Activated naive CD8-positive, alpha-beta T cell treated with anti-CD3 and anti-CD28 coated beads for 36 hours (primary cell): Measurements from ENCODE around the gene CUTA. TPM values are rescaled to one million over a fixed set of nuclear protein-coding genes. Genes with fewer than 3 reads are reported as not detected.

Source experiments
- DNase-seq: peaks from one replicate; pipeline ENCODE4 v3.0.0; 2021
- H3K27ac Mint-ChIP-seq: one replicate; pipeline ENCODE4 v1.8.0; 2022; ENCODE audit warnings: mild to moderate bottlenecking, moderate library complexity, mixed read lengths
- H3K27me3 Mint-ChIP-seq: one replicate; pipeline ENCODE4 v1.8.0; 2022; ENCODE audit warnings: mild to moderate bottlenecking, mixed read lengths
- H3K36me3 Mint-ChIP-seq: one replicate; pipeline ENCODE4 v1.8.0; 2021; ENCODE audit warnings: mild to moderate bottlenecking, mixed read lengths
- H3K4me1 Mint-ChIP-seq: one replicate; pipeline ENCODE4 v1.8.0; 2021; ENCODE audit warnings: mixed read lengths
- H3K4me3 Mint-ChIP-seq: one replicate; pipeline ENCODE4 v1.8.0; 2022; ENCODE audit warnings: mild to moderate bottlenecking, moderate library complexity, mixed read lengths
- H3K9me3 Mint-ChIP-seq: one replicate; pipeline ENCODE4 v1.8.0; 2022; ENCODE audit warnings: mixed read lengths
- total RNA-seq, 2 experiments: library from RNA; stranded (reverse); gene quantifications; one replicate each; pipeline ENCODE4 v1.2.3, GENCODE V29; 2021

Gene CUTA
- total RNA-seq, 2 experiments from 2014 or later, result 125 to 126 TPM

DNA sequence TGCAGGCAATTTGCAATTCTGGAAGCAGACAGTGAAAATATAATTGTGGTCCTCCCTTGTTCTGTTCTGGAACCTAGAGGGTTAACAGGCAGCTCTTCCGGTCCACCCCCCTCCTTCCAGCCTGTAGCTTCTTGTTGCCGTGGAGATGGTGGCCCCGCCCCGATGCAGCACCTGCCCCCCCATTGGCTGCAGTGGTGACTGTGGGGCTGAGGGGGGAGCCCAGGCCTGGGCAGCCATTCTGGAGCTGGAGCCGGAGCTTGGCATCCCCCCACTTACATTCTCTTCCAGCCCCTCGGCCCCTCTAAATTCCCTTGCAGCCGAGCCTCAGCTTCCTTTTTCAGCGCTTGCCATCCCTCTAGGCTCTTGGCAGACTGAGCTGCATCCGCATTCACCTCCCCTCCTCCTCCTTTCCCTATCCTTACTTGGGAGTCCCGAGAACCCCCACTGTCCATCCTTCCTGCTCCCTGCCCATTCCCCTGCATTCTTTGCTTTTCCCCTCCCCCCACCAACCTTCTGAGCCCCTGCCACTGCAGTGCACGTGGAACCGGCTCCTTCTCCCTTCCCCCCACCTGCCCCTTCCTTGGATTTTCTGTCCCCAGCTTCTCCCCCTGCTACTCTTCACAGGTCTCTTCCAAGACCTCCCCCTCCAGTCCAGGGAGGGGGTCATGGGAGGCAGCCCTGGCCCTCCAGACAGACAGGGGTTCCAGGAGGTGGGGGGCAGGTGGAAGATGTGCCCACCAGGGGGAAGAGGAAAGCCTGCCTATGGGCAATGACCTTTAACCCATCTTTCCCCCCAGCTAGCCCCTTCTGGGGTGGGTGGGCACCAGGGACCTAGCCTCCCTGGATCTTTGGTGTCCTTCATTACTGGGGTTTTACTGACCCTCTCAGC lies 13.3 kb upstream of the CUTA start:
- Mint-ChIP-seq H3K4me3 (peak overlapping the region; percentile 75), H3K4me1 (peaks cover 54% of the 10 kb centered on the region), H3K36me3 (peaks cover 6% of the 10 kb centered on the region), H3K27me3 (no peaks in the 10 kb centered on the region), H3K9me3 (no peaks in the 10 kb centered on the region), H3K27ac (peak overlapping the region; percentile 89)
- peak; percentile 86 for DNase-seq

DNA sequence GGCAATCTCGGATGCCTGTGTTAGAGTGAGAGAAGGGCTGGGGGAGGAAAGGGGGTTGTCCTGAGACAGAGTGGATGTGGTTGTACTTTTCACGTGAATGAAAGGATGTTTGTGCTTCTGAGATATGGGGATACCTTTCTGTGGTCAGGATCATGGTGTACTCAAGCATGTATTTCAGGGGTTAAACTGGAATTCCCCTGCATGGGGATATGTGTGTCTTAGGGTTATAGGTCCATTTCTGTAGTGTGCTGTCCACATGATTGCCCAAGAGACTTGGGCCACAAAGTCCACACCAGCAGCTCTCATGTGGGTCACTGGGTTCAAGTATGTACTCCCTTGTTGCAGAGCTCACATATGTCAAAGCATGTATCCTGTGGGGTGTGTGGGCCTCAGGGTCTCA lies 12.4 kb upstream of the CUTA start:
- no peak for DNase-seq
- H3K27me3 Mint-ChIP-seq, result no peaks in the 10 kb centered on the region
- peak overlapping the region; percentile 89 for H3K27ac Mint-ChIP-seq
- no peaks in the 10 kb centered on the region for H3K9me3 Mint-ChIP-seq
- peaks cover 56% of the 10 kb centered on the region for H3K4me1 Mint-ChIP-seq
- peak overlapping the region; percentile 75 for H3K4me3 Mint-ChIP-seq
- peaks cover 7% of the 10 kb centered on the region for H3K36me3 Mint-ChIP-seq

DNA sequence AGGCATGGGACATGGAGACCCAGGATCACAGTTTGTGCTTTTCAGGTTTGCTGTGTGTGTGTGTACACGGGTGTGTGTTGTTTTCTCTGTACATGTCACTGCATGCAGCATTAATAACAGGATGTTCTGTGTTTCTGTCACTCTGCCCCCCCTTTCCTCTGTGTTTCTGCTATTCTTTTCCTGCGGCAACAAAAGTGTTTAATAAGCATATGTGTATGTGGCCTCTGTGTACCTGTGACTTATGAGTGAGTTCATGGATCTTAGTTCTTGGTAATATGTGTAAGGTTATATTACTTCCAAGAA lies 11.8 kb upstream of the CUTA start:
- Mint-ChIP-seq H3K27ac (peak overlapping the region; percentile 89), H3K9me3 (no peaks in the 10 kb centered on the region), H3K4me1 (peaks cover 62% of the 10 kb centered on the region), H3K36me3 (peaks cover 12% of the 10 kb centered on the region), H3K27me3 (no peaks in the 10 kb centered on the region), H3K4me3 (peak overlapping the region; percentile 82)
- no peak for DNase-seq

DNA sequence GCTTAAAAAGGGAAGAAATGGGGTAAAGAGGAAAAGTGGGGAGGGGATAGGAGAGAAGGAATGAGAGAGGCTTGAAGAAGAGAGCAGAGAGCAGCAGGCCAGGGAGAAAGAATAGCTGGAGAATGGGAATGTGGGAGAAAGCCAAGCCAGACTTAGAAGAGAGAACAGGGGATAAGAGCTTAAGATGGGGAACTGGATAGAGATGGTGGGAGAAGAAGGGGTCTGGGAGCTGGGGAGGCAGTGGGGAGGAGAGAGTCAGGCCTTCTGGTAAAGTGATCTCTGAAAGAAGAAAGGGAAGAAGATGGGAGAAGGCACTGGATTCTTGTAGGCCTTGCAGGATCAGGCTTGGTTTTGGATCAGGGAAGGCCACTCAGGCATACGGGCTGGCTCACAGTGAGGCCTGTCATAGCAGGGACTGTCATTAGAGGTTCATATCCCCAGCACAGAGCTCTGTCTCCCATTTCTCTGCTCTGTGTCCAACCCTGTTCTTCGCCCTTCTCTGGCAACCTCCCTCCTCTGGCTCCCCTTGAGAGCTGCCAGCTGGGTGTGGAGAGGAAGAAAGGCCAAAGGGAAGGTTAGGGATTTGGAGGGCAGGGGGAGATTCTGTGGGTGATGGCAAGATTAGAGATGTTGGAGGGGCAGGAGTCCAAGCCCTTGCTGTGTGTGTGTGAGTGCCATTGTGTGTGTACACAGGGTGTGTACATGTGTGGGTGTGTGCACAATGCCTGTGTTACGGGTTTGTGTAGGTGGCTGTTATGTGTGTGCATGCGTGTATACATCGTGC lies 11.3 kb upstream of the CUTA start:
- no peak for DNase-seq
- no peaks in the 10 kb centered on the region for H3K27me3 Mint-ChIP-seq
- peaks cover 18% of the 10 kb centered on the region for H3K36me3 Mint-ChIP-seq
- peaks cover 66% of the 10 kb centered on the region for H3K4me1 Mint-ChIP-seq
- H3K4me3 Mint-ChIP-seq, result peak overlapping the region; percentile 82
- H3K27ac Mint-ChIP-seq, result peak overlapping the region; percentile 89
- no peaks in the 10 kb centered on the region for H3K9me3 Mint-ChIP-seq

DNA sequence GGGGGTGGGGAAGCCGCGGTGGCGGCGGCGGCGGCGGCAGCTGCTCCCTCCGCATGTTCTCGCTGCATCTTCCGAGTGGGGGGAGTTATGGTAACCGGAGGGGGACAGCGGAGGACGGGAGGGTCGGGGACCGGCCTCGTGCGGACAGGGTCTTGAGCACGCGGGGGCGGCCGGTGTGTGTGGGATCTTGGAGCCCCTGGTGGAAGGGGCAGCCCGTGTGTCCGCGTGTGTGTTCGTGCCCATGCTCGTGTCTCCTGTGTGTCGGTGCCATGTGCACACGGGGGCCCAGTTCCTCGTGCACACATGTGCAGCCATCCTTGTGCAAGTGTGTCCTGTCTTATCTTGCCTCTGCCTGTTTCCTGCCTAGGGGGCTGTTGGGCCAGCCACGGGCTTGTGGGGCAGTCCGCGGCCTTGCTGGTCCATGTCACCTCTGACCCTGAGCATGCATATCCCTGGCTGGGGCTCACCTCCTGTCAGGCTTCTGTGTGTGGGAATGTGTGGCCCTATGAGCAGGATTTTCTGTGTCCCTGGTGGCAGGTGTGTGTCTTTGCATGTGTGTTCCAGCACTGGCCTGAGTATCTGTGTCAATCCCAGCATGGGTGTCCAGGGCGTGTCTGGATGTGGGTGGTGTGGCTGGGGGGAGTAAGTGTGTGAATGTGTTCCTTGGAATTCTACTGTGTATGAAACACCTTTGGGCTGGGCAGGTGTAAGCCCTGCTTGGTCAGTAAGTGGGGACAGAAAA lies 10.5 kb upstream of the CUTA start:
- DNase-seq, result peak; percentile 43
- peaks cover 70% of the 10 kb centered on the region for H3K4me1 Mint-ChIP-seq
- peak overlapping the region; percentile 82 for H3K4me3 Mint-ChIP-seq
- H3K27ac Mint-ChIP-seq, result peak overlapping the region; percentile 89
- no peaks in the 10 kb centered on the region for H3K9me3 Mint-ChIP-seq
- H3K27me3 Mint-ChIP-seq, result no peaks in the 10 kb centered on the region
- H3K36me3 Mint-ChIP-seq, result peaks cover 20% of the 10 kb centered on the region

DNA sequence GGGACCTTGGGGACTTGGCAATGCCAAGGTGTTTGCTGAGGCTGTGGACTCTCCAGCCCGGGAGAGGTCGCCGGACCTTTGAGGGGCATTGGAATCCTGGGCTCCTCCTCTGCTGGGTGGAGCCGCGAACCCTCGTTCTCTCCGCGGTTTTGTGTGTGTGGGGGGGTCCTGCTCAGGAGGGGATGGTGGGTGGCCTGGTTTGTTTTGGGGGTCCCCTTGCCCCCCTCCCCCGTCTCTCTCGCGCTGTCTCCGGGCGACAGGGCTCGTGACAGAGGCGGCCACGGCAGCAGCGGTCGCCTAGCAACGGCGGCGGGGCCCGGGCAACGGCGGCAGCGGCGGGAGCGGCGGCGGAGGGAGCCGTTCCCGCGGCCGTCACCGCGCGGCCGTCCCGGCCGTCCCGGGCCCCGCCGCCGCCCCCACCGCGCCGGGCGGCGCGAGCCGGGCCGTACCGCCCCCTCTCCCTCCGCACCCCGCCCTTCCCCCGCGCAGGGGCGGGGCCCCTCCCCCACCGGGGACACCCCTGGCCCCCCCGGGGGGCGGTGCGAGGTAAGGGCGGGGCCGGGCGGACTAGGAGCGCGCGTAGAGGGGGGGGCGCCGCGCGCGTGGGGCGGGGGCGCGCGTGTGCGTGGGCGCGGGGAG lies 9.8 kb upstream of the CUTA start:
- H3K36me3 Mint-ChIP-seq, result peaks cover 18% of the 10 kb centered on the region
- peak overlapping the region; percentile 90 for H3K4me3 Mint-ChIP-seq
- DNase-seq, result peak; percentile 67
- H3K9me3 Mint-ChIP-seq, result no peaks in the 10 kb centered on the region
- peaks cover 65% of the 10 kb centered on the region for H3K4me1 Mint-ChIP-seq
- H3K27ac Mint-ChIP-seq, result peak overlapping the region; percentile 86
- no peaks in the 10 kb centered on the region for H3K27me3 Mint-ChIP-seq

DNA sequence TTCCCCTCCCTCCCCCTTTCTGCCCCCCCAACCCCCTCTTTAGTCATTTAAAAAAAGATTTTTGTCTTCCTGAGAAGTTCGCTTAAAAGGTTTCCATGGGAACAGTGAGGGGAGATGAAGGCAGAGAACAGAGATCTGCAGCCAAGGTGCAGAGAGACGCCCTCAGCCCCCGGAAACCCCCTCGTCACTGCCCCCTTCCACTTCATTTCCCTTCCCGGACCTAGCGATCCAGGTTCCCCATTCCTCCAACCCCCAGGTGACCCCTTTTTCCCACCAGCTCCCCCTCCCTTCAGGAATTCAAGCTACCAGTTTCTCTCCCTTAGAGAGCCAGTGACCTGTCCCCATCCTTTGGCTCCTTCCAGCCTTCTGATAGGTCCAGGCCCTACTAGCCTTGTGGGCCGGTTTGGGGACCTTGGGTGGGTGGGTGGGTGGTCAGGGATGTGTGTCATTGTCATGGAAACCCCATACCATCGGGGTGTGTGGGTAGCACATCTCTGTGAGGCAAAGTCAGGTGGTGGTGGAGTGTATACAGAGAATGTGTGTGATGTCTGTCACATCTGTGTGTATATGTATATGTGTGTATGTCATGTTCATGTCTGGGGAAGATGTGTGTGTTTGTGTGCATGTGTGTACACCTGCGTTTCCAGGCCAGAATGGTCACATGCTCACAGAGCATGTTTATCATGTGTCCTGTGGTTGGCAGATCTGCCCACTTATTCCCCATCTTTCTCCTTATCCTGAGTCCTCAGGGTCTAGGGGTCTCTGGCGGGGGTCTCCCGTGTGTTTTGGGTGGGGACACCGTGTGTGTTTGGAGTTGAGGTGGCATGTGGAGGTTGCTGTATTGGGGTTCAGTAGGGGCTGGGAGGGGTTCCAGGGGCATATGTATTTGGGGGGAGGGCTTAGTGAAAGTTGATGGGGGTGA lies 8.9 kb upstream of the CUTA start:
- Mint-ChIP-seq H3K4me1 (peaks cover 58% of the 10 kb centered on the region), H3K27ac (peak overlapping the region; percentile 89), H3K4me3 (peak overlapping the region; percentile 90), H3K9me3 (no peaks in the 10 kb centered on the region), H3K27me3 (no peaks in the 10 kb centered on the region), H3K36me3 (peaks cover 17% of the 10 kb centered on the region)
- peak; percentile 25 for DNase-seq

DNA sequence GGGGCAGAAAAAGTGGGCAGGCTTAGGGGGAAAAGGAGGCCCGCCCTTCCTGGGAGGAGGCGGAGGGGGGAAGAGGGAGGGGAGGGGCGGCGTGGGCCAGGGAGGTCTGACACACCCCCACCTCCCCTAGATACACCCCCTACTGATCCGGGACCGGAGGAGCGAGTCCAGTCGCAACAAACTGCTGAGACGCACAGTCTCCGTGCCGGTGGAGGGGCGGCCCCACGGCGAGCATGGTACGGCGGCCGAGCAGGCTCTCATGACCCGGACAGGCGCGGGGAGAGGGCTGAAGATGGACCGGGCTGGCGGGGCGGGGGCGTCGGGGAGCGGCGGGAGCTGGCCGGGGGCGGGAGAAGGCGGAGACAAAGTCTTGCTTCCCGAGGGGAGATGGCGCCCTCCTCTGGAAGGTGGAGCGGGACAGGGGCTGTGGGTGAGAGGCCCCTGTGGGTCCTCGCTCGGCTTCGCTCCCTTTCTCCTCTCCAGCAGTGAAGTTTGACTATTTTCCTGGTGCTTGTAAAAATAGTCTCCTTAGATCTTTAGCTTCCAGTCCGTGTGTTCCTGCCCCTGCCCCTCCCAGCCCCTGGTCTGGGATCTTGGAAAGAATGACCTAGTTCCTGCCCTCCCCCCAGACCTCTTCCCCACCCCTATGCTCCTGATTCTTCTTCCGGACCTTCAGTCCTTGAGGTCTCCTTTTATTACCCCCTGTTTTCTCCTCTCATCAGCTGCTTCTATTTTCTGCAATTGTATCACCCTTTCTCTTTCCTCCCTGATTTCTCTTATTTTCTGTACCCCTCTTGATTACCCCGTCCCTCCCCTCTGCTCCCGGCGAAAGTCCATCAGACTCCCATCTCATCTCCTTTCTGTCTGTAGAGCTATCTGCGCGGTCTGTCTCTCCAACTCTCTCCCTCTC lies 8.0 kb upstream of the CUTA start:
- DNase-seq, result peak; percentile 88
- Mint-ChIP-seq H3K36me3 (peaks cover 17% of the 10 kb centered on the region), H3K27me3 (no peaks in the 10 kb centered on the region), H3K4me1 (peaks cover 60% of the 10 kb centered on the region), H3K9me3 (no peaks in the 10 kb centered on the region), H3K4me3 (peak overlapping the region; percentile 90), H3K27ac (peak overlapping the region; percentile 89)

DNA sequence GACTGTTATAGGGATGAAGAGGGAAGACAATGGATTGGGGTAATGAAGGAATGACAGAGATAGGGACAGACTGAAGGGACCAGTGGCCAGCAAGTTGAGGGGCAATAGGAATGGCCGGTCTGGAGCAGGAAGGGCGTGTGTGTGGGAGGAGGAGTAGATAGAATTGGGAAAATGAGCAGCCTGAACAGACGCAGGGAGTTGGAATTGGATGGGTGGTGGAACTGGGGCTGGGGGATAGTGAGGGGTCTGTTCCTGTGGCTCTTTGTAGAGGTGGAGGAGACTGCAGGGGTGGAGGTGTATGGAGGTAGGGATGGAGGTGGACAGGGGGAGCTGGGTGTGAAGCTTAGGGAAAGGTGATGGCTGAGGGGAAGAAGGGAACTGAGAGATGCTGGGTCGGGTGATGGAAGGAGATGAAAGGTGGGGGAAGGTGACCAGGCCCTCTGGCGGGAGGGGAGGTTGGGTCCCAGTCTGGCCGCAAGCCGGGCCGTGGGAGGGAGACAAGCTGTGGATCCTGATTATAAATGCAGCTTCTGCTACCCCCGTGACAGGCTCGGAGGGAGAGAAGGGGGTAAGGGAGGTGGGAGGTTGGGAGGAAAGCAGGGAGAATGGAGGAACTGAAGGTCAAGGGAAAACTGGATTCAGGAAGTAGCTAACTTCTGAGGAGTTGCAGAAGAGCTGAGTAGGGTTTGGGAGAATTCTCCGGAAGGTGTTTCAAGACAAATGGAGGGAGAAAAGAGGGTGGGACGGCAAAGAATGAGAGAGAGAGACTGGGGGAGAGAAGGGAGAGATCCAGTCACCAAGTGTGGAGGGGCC lies 7.2 kb upstream of the CUTA start:
- Mint-ChIP-seq H3K27me3 (no peaks in the 10 kb centered on the region), H3K9me3 (no peaks in the 10 kb centered on the region), H3K4me1 (peaks cover 51% of the 10 kb centered on the region), H3K36me3 (peaks cover 17% of the 10 kb centered on the region), H3K4me3 (peak overlapping the region; percentile 90), H3K27ac (peak overlapping the region; percentile 89)
- no peak for DNase-seq

DNA sequence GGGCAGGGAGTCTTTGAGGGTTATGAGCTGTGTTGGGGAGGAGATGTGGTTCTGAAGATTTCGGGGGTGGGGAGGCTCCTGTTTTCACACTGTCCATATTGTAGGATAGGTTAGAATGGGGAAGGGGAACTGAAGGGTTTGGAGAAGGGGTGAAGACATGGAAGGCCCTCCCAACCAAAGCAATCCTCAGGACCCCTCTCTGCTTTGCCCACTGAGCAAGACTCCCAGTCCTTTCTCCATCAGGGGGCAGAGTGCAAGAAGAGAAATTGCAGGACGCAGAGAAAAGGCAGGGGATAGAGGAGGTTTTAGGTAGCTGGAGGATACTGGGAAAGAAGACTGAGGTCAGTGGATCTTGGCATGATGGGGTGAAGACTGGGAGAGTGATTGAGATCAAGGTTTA lies 5.9 kb upstream of the CUTA start:
- DNase-seq, result no peak
- Mint-ChIP-seq H3K9me3 (no peaks in the 10 kb centered on the region), H3K4me1 (peaks cover 49% of the 10 kb centered on the region), H3K4me3 (peak overlapping the region; percentile 90), H3K36me3 (peaks cover 17% of the 10 kb centered on the region), H3K27ac (peak overlapping the region; percentile 56), H3K27me3 (no peaks in the 10 kb centered on the region)

DNA sequence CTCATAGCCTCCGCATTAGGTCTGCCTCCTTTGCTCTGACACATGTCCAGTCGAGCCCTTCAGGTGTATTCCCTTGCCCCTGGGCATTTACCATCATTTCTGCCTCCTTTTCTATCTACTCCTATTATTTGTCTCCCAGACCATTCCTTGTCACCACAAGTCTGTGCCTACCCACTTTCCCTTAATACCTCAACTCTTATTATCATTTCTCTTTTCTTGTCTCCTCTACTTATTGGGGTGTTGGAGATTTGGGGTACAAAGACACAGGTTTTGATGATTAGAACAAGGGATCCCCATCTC lies 3.4 kb upstream of the CUTA start:
- peak overlapping the region; percentile 61 for H3K27ac Mint-ChIP-seq
- H3K27me3 Mint-ChIP-seq, result no peaks in the 10 kb centered on the region
- H3K4me3 Mint-ChIP-seq, result peak overlapping the region; percentile 26
- DNase-seq, result no peak
- no peaks in the 10 kb centered on the region for H3K9me3 Mint-ChIP-seq
- peaks cover 46% of the 10 kb centered on the region for H3K4me1 Mint-ChIP-seq
- peaks cover 25% of the 10 kb centered on the region for H3K36me3 Mint-ChIP-seq

DNA sequence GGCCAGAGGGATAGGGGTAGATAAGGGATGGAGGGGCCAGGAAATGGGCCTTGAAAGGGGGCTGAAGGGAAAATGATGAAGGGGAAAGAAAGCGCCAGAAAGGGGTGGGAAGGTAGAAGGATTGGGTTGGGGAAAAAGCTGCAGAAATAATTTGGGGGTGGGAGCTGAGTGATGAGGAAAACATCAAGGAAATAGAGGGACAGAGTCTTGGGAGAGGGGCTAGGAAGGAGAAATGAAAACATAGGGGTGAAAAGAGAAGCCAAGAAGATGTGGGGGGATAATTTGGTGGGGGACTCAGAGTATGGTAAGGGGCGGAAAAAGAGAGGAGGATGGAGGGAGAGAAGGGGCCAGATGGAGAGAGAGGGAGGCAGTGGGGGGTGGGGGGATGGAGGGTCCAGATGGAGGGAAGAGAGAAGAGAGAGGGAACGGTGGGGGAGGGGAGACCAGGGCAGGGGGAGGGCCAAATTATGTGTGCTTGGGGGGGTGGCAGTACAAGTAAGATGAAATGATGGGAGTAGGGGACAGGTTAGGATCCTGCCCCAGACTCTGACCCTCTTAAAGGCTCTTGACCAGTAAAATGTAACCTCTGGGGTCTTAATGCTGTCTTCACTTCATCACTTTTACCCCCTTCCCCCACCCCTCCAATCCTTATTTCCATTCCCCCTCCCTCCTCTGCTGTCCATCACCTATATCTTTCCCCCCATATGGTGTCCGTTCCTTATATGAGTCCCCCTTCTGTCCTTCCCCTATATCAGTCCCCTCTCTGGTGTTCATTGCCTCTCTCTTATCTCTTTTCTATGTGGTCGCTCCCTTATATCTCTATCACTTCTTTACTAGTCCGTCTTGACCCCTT lies 2.8 kb upstream of the CUTA start:
- H3K9me3 Mint-ChIP-seq, result no peaks in the 10 kb centered on the region
- peak overlapping the region; percentile 58 for H3K4me3 Mint-ChIP-seq
- peak overlapping the region; percentile 61 for H3K27ac Mint-ChIP-seq
- peaks cover 49% of the 10 kb centered on the region for H3K4me1 Mint-ChIP-seq
- H3K36me3 Mint-ChIP-seq, result peaks cover 25% of the 10 kb centered on the region
- no peak for DNase-seq
- H3K27me3 Mint-ChIP-seq, result no peaks in the 10 kb centered on the region
